GM19351 (cell line): Measurements from ENCODE around the gene EFCAB6.

Experiments
- ATAC-seq: cut with Tn5 transposase; IDR thresholded peaks from one replicate; pipeline ENCODE4 v1.9.1; 2021; ENCODE audit warnings: mild to moderate bottlenecking, moderate library complexity; ENCODE audit not compliant: unreplicated experiment

EFCAB6 gene

GRCh38 chr22:43533656-43534428 is 278.3 kb downstream of the EFCAB6 start:
- ATAC-seq, result no peak

DNA sequence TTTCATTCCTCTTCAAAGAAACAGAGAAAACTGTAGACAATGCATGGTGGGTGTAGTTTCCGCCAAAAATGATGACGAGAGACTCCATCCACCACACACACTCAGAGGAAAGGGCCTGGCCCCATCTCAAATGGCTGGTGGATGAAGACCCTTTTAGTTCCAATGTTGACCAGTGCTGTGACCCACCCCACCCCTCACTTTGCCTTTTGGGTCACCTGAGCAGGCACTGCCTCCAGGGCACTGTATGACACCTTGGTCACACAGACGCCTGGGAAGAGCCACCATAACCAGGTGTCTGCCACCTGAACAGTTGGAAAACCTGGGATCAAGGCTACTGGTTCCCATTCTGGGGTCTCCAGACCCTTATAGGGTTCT is 279.0 kb downstream of the EFCAB6 start:
- ATAC-seq, result no peak

DNA sequence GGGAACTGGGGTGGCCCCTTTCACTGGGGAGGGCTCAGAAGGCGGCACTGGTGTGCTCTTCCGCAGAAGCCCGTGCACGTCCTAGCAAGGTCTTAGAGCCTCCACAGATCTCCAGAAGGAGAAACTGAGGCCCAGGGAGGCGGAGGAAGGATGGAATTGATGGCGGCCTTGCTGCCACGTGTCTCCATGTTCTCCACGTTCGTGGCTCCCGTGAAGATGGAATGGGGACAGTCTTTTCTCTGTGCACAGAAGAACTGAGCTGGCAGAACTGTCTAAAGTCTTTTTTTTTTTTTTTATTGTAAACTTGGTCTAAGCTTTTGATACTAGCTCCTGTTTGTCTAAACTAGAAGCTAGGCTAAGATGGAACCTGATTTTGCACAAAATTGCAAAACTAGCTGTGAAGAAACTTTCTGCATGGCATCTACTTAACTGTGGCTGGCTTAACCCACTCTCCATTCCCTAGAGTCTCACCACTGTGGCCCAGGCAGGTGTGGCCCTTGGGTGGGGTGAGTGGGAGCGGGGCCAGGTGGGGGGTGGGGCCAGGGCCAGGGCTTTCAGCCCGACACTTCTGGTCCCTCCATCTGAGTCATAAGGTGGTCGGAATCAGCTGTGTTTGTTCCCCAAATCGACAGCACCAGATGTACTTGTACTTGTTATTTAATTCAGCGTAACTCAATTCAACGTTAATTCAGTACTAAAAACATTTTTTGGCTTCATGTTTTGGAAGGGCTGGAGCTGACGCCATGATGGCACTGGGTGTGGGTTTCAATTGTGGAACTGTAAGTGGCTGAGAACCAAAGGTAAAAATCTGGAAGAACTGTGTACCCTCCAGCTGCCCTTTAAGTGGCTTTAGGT is 279.6 kb downstream of the EFCAB6 start:
- ATAC-seq, result no peak

DNA sequence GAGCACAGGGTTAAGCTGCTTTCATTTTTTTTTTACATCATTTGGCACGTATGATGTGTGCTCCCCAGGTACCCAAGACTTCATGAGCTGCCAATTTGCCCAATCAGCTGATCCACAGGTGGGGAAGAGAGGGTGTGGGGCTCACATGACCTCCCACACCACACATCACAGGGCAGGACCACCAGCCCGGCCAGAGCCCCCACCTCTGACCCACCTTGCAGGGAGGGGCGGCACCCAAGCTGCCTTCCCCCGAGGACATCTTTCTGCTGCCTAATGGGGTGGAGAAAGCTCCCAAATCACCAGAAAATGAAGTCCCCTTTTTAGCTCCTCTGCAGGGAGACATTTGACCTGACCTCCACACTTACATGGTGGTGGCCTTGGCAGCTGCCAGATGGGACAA is 280.5 kb downstream of the EFCAB6 start:
- no peak for ATAC-seq

- no peak for ATAC-seq
These were observed 281.5 kb downstream of the EFCAB6 start for GRCh38 chr22:43530349-43531201.

DNA sequence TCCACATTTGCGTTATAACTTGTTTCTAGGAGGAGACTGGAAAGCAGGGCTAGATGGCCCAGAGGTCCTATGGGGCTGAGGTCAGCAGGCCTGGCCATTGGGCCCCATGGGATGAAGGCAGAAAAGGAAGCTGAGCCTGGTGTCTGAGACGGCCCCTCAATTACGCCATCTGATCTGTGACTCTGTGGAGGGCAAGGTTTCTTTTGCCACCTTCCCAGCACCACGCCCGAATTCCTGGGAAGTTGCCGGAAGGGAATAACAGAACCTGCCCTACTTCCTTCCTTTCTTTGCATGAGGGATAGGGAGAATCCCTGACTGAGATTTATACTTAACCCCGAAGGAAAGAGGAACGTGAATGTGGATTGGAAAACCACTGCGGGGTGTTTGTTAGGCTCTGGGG is 282.2 kb downstream of the EFCAB6 start:
- ATAC-seq, result no peak

DNA sequence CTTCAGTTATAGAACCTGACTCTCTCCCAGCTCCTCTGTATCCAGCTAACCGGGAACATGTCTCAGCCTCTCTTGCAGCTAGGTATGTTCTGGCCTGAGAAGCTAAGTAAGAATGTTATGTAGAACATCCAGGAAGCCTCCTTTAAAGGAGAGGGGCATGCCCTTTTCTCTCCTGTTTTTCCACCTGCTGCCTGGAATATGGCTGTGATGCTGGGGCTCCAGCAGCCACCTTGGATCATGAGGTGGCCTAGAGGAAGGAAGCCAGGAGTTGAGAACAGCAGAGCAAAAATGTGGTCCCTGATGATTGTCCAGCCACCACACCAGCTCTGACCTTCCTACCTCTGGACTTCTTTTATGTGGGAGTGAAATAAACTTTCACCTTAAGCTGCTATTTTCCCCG is 282.6 kb downstream of the EFCAB6 start:
- ATAC-seq, result no peak

GRCh38 chr22:43528601-43529360 is 283.3 kb downstream of the EFCAB6 start:
- ATAC-seq, result no peak

DNA sequence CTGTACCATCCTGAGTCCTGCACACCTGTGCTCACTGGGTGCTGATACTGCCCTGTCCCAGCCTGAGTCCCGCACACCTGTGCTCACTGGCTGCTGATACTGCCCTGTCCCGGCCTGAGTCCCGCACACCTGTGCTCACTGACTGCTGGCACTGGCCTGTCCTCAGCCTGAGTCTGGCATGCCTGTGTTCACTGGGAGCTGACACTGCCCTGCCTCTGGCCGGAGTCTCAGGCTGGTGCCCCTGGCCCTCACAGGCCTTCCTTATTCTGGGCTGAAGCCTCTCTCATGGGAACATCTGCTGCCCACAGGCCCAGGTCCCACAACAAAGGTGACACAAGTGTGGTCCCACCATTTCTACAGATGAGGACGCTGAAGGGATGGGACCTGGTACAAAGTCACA is 285.2 kb downstream of the EFCAB6 start:
- no peak for ATAC-seq

DNA sequence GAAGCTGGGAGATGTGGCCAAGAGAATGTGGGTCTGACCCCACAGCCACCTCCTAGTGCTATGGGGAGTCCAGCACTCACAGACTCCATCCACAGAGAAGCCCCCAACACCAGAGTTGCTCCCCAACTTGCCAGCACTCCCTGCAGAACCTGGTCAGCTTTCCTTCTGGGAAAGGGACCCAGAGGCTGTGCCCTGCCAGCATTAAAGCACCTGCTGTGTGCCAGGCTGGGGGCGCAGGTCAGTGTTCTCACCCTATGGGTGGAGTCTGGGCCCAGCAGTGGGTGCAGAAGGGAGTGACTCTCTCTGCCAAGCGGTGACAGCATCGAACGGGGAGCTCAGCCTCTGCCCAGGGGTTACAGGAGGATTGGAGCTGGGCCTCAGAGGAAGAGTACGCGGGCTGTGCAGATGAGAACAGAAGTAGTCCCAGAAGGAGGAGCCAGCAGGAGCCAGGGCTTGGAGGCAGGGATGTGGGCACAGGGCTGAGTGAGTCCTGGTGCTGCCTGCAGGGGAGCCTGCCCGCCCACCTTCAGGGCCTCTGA is 285.9 kb downstream of the EFCAB6 start:
- ATAC-seq, result no peak

GRCh38 chr22:43521716-43522115 is 290.4 kb downstream of the EFCAB6 start:
- no peak for ATAC-seq

- no peak for ATAC-seq
These were observed 291.5 kb downstream of the EFCAB6 start for GRCh38 chr22:43520632-43521039.

DNA sequence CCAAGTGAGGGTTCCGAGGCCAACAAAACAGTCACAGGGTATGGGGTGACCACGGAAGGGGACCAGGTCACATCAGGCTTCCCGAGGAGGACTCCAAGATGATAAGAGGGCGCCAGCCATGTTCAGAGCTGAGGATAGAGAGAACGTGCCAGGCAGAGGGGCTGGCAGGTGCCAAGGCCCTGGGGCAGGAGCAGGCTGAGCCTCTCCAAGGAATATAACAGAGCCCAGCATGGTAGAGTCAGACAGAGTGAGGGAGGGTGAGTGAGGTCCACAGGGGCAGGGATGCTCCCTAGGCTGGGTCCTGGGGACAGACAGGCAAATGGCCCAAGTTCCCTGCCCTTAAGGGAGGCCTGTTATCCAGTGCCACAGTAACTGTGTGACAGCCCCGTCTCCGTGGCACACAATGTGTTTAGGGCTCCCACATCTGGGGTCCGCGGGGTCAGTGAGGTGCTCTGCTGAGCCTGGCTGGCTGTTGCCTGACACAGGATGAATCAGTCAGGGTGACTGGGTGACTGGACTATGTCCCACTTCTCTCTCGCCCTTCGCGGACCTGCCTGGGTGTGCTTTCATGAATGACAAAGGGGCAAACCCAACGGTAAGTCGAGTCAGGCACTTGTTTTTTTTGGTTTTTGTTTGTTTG is 295.0 kb downstream of the EFCAB6 start:
- no peak for ATAC-seq

DNA sequence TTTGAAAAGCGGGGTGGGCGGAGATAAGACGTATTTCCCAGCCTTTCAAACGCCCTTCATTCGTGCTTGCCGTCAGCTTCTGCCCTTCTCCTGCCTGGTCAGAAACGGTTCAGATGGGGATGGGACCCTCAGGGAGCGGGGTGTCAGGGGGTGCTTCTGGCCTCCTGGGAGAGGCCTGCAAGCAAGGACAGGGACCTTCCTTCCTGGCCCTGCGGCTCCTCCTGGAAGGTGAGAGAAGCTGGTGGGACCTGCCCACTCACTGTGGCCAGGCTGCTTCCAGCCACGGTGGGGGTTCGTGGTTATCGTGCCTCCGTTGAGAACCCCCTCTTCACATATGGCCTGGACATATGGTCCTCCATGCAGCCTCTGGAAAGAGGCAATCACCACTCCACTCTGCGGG is 295.7 kb downstream of the EFCAB6 start:
- ATAC-seq, result no peak

- ATAC-seq, result no peak
These were observed 296.2 kb downstream of the EFCAB6 start for GRCh38 chr22:43515902-43516301.

- no peak for ATAC-seq
These were observed 296.7 kb downstream of the EFCAB6 start for GRCh38 chr22:43515411-43515810.

DNA sequence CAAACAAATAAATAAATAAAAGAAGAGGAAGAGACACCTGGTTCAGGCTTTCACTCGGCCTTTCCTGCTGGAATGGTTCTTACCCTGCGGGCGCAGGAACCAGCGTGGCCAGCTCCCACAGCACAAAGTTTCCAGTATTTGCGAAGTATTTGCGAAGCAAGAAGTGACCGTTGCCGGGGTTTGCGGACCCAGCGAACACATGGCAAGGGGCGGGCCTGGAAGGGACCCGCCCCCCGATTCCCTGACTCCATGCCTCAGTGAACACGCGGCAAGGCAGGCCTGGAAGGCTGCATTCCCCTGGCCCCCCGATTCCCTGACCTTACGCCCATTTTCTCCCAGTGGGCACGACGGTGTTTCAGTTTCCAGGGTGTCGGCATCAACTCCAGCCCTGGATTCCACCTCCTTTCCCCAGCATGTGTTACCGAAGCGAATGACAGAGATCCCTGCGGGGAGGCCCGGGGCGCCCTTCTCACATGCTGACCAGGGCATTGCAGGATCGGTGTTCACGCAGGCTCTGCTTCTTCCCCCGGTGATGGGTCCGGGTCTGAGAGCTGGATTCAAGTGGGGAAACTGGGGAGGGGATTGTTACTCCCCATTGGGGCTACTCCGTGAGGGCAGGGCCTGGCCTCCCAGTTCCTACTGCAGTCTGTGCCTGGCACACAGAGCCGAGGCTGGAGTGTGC is 297.5 kb downstream of the EFCAB6 start:
- ATAC-seq, result no peak

GRCh38 chr22:43512279-43512678 is 299.8 kb downstream of the EFCAB6 start:
- ATAC-seq, result no peak

DNA sequence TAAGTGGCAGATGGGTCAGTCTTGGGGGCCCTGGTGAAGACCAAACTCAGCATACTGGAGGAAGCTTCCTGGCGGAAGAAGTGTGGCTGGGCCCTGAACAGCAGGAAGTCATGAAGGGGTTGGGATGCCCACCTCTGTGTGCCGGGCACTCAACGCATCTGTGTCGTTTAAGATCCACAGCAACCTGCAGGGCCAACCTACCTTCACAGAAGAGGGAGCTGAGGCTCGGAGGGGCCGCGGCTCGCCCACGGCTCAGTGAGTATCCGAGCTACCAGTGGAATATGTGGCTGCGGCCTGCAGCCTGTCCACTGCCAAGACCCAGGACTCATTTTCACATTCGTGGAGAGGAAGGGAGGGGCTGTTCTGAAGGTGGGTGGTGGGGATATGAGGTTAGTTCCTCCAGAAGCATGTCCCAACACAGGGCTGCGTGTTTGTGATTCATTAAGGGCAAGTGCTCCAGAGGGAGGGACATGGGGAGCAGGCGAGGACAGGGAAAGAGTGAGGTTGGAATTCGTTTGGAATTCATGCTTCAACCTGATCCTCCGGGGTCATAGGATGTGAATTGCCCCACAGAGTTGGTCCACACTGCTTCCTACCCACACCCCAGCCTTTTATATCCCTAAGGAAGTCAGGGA is 300.7 kb downstream of the EFCAB6 start:
- no peak for ATAC-seq
